ENCODE data around the gene CIITA.

DNA sequence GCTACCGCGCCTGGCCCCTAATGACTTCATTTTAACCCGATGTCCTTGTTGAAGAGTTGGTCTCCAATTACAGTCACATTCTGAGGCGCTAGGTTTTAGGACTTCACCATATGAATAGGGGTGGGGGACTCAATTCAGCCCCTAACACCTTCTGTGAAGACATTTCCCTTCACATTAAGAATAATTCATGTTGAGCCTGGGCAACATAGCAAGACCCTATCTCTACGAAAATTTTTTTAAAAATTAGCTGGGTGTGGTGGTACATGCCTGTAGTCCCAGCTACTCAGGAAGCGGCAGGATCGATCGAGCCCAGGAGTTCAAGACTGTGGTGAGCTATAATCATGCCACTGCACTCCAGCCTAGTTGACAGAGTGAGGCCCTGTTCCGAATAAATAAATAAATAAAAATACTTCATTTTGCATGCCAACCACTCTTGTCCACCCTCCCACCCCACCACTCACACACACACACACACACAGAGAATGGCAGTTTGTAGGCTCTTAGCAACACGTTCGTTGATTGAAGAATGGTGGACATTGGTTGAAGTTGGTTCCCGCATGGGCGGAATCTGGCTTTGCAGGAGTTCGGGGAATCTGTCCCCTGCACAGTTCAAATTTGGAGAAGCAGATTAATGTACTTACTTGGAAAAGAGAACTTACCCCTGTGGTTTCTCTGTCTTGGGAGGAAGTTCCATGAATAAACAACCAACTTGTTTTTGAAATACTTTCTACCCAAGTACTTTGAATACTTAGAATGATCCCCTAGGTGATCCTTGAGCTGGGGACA, 30.6 kb upstream of the CIITA start:
- no peak for TF ChIP-seq POLR2A (IDR thresholded peaks at IDR 0.05)
- TF ChIP-seq, protein P1, sequence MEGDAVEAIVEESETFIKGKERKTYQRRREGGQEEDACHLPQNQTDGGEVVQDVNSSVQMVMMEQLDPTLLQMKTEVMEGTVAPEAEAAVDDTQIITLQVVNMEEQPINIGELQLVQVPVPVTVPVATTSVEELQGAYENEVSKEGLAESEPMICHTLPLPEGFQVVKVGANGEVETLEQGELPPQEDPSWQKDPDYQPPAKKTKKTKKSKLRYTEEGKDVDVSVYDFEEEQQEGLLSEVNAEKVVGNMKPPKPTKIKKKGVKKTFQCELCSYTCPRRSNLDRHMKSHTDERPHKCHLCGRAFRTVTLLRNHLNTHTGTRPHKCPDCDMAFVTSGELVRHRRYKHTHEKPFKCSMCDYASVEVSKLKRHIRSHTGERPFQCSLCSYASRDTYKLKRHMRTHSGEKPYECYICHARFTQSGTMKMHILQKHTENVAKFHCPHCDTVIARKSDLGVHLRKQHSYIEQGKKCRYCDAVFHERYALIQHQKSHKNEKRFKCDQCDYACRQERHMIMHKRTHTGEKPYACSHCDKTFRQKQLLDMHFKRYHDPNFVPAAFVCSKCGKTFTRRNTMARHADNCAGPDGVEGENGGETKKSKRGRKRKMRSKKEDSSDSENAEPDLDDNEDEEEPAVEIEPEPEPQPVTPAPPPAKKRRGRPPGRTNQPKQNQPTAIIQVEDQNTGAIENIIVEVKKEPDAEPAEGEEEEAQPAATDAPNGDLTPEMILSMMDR (IDR thresholded peaks at IDR 0.05): no peak

Data from adrenal gland (tissue), 5 donors.